GM18526 (cell line): ENCODE data around the gene NDFIP2.

Source experiments
- POLR2A ChIP-seq: IDR thresholded peaks from 3 replicates; pipeline ENCODE4 v1.6.1; 2011; ENCODE audit not compliant: insufficient read length; ENCODE audit errors: extremely low read depth

Gene NDFIP2

GRCh38 chr13:79532576-79532975 is 51.6 kb downstream of the NDFIP2 start:
- TF ChIP-seq POLR2A: no peak

GRCh38 chr13:79533781-79534400 is 52.9 kb downstream of the NDFIP2 start:
- TF ChIP-seq POLR2A: no peak

- no peak for TF ChIP-seq POLR2A
Measured at GRCh38 chr13:79534596-79534995, 53.6 kb downstream of the NDFIP2 start.

GRCh38 chr13:79538757-79539156 is 57.8 kb downstream of the NDFIP2 start:
- TF ChIP-seq POLR2A: no peak

GRCh38 chr13:79540504-79540903 is 59.5 kb downstream of the NDFIP2 start:
- TF ChIP-seq POLR2A: no peak

- TF ChIP-seq POLR2A: no peak
Measured at GRCh38 chr13:79541426-79542049, 60.6 kb downstream of the NDFIP2 start.

- TF ChIP-seq POLR2A: no peak
Measured at GRCh38 chr13:79543883-79544282, 62.9 kb downstream of the NDFIP2 start.

- TF ChIP-seq POLR2A: no peak
Measured at GRCh38 chr13:79547211-79548195, 66.5 kb downstream of the NDFIP2 start.

- no peak for TF ChIP-seq POLR2A
Measured at GRCh38 chr13:79548902-79549301, 67.9 kb downstream of the NDFIP2 start.

GRCh38 chr13:79549355-79550106 is 68.6 kb downstream of the NDFIP2 start:
- TF ChIP-seq POLR2A: no peak

- TF ChIP-seq POLR2A: no peak
Measured at GRCh38 chr13:79557666-79558065, 76.7 kb downstream of the NDFIP2 start.

- no peak for TF ChIP-seq POLR2A
Measured at GRCh38 chr13:79560954-79561353, 80.0 kb downstream of the NDFIP2 start.

- TF ChIP-seq POLR2A: no peak
Measured at GRCh38 chr13:79562557-79562956, 81.6 kb downstream of the NDFIP2 start.

- no peak for TF ChIP-seq POLR2A
Measured at GRCh38 chr13:79566118-79566517, 85.2 kb downstream of the NDFIP2 start.

- TF ChIP-seq POLR2A: no peak
Measured at GRCh38 chr13:79571147-79571546, 90.2 kb downstream of the NDFIP2 start.
